ENCODE measurements around the gene RUBCN. TPM values are rescaled to one million over a fixed set of nuclear protein-coding genes. Genes with fewer than 3 reads are reported as not detected.
A peak's percentile ranks its signal among the peaks of the same experiment; 100 is the strongest.

RUBCN gene
- total and polyA plus RNA-seq, 10 of the 15 experiments (the other 5 are each of a cell fraction or from before 2014, with no cell fraction given), result 15.5 to 79.9 (median 40.4) TPM

GRCh38 chr3:197687570-197687969, 49.1 kb downstream of the RUBCN start:
- Histone ChIP-seq H3K27me3 (replicated peaks in 1 of 2; ENCODE audit: control insufficient read depth in 2 of 2, insufficient read depth in 2 of 2, low read length in 1 of 2) (no peaks in the 10 kb centered on the region), H3K4me3 (no peak overlapping the region), H4K20me1 (ENCODE audit: control insufficient read depth, insufficient read depth) (no peaks in the 10 kb centered on the region), H3K9ac (ENCODE audit: control insufficient read depth, insufficient read depth, low read length) (no peak overlapping the region), H3K27ac (ENCODE audit: control insufficient read depth, insufficient read depth) (no peak overlapping the region), H2AFZ (ENCODE audit: control insufficient read depth, low read depth, low read length) (no peak overlapping the region), H3K79me2 (ENCODE audit: control insufficient read depth, insufficient read depth, low read length) (no peaks in the 10 kb centered on the region), H3K36me3 (ENCODE audit: control insufficient read depth in 2 of 2, insufficient read depth in 2 of 2, low read length in 1 of 2) (peaks cover 32 to 48% of the 10 kb centered on the region in 2 experiments), H3K4me2 (ENCODE audit: control insufficient read depth, insufficient read depth) (no peak overlapping the region), H3K4me1 (ENCODE audit: control insufficient read depth, insufficient read depth, low read length) (0 out of 2 replicates have a peak, but pooled peaks cover 3% of the 10 kb centered on the region), H3K9me3 (replicated peaks; ENCODE audit: control insufficient read depth, insufficient read depth, low read length) (no peaks in the 10 kb centered on the region; the same call in 2 of the 3 replicates)
- no peak for ATAC-seq
- ChIA-PET SMC1A (ENCODE audit: uncharacterized antibody, unreplicated experiment) (interaction anchor here (0.8 kb wide), 1 partner anchor 49 kb away, joined by 3 read pairs; the partner anchor contains the start of gene RUBCN), POLR2A (no interaction called here), CTCF (interaction anchor here (1.0 to 1.2 kb wide), 5 partner anchors 8 to 218 kb away, joined by 3 to 4 read pairs (median 3); no protein-coding TSS in a partner anchor), RAD21 (ENCODE audit: unreplicated experiment) (no interaction called here)
- 82% methylated on average over 6 of the region's 6 CpGs for WGBS (ENCODE audit: insufficient coverage, insufficient replicate concordance, low lambda C conversion rate, missing lambda C conversion rate)
- intact Hi-C loops (cut with micrococcal nuclease; ENCODE audit: unreplicated experiment) (no loop called here), in situ Hi-C loops (cut with MboI) (no loop called here)
- BruUV-seq (replicated peaks), result no TSS peak
- DNase-seq (ENCODE audit: low read depth, low spot score), result no peak
- no peak for FAIRE-seq
- no peak for TF ChIP-seq ZBTB11 (CRISPR knock-in tag; IDR thresholded peaks at IDR 0.05)
- no peak for TF ChIP-seq NR2C2 (IDR thresholded peaks at IDR 0.05; ENCODE audit: borderline replicate concordance, control insufficient read depth, insufficient read length, low read depth)
- peak; percentile 44; the same call in 1 of the 2 replicates for TF ChIP-seq POLR2A (IDR thresholded peaks at IDR 0.05; ENCODE audit: low read depth, low read length)
- no peak for TF ChIP-seq NFYA (IDR thresholded peaks at IDR 0.05; ENCODE audit: borderline replicate concordance, low read depth, low read length)
- TF ChIP-seq RBBP5 (conservative IDR thresholded peaks at IDR 0.05), result no peak

All from GM12878 (cell line).